ENCODE measurements around the gene DNAJA4. TPM values are rescaled to one million over a fixed set of nuclear protein-coding genes. Genes with fewer than 3 reads are reported as not detected.

The DNAJA4 gene
- total RNA-seq, 6 donors from 2014 or later = 9.1 to 76.8 (median 19.9) TPM

Small RNAs within 50 kb of the gene (small RNA-seq; reads per million reads assigned to genes)
- 0 reads per million in 4 donors for gene AC090607.5

Other genes starting within 250 kb of the DNAJA4 start
- 100 to 1,000 TPM in 1 of 6 donors, 10 to 100 TPM in 5; 31.5 to 103 (median 64.2) TPM for gene TBC1D2B, start 186.9 kb upstream of the DNAJA4 start, total RNA-seq
- gene SH2D7, start 172.0 kb upstream of the DNAJA4 start, total RNA-seq = under 1 TPM in 1 of 6 donors, not detected in 5; 0.09 TPM
- 1 to 10 TPM in 3 of 6 donors, under 1 TPM in 2, not detected in 1; 0.77 to 5.2 (median 1.2) TPM for gene CIB2, start 133.1 kb upstream of the DNAJA4 start, total RNA-seq
- gene IDH3A, start 115.2 kb upstream of the DNAJA4 start, total RNA-seq = 10 to 100 TPM; 17.5 to 80.1 (median 48.2) TPM
- gene ACSBG1, start 30.0 kb upstream of the DNAJA4 start, total RNA-seq = 1 to 10 TPM in 4 of 6 donors, under 1 TPM in 1, not detected in 1; 0.22 to 7.3 (median 2.3) TPM
- gene SKIC8, start 35.0 kb downstream of the DNAJA4 start, total RNA-seq = 10 to 100 TPM; 33.6 to 67.1 (median 50.3) TPM
- under 1 TPM in 2 of 6 donors, not detected in 4; 0.44 to 0.57 TPM for gene CRABP1, start 75.8 kb downstream of the DNAJA4 start, total RNA-seq
- 10 to 100 TPM; 26.8 to 51.3 (median 40.8) TPM for gene IREB2, start 173.7 kb downstream of the DNAJA4 start, total RNA-seq
- 1 to 10 TPM; 2.8 to 6.3 (median 3.2) TPM for gene HYKK, start 243.0 kb downstream of the DNAJA4 start, total RNA-seq